DMS114 treated with DMSO at 0.1 percent for 48 hours (cell line): ENCODE measurements around the gene RMDN2.

ENCODE experiments used
- DNase-seq: peaks from one replicate; lab custom pipeline; 2025; ENCODE audit not compliant: unreplicated experiment; lab: John Stamatoyannopoulos, UW

RMDN2 gene

DNA sequence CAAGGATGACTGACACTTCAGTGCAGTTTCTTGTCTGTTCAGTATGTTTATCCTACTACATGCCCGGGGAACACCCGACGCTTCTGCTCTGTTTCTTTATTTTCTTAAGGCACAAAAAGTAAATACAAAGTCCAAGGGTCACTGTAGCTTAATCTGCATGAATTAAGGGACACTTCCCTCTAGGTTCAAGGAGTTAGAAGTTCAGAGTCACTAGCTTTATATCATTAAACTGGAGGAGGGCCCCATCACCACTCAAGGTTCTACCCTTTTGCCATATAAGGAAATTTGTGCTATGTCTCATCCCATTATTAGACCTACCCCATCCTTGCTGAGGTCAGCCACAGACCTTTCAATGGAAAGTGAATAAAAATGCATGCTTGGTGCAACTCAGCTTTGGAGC lies 27.6 kb upstream of the RMDN2 start:
- no peak for DNase-seq

DNA sequence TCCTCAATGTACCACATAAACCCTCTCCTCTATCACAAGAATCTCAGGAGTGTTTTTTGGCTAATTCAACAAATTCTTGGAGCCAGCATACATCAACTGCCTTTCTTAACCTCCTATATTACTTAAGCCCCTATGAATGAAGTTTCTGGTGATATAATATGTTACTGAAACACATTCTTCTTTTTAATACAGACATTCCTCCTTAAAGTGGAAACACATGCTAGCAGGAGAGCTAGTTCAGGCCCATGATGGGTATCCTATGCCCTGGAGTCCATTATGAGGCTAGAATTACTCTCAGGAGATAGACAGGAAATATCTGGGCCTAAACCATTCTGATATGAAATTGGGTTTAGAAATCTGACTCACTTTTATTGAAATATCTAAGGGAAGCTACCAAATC lies 26.6 kb upstream of the RMDN2 start:
- no peak for DNase-seq

DNA sequence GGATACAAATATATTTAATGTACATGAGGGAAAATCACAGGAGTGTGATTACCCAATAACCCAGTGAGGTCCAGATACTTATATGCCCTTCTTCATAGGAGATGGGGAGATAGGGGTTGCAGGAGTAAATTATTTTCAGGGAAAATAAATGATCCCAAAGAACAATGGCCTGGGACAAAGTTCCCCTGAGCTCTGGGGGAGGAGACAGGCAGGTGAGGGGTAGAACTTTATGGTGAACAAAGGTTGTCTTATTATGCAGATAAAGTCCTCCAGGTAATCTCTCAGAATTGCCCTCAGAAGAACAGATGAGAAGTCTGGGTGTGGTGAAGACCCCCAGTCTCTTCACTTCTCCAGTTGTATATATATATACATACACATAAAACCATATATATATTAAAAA lies 22.1 kb upstream of the RMDN2 start:
- no peak for DNase-seq

GRCh38 chr2:37904425-37904824 lies 20.7 kb upstream of the RMDN2 start:
- DNase-seq, result no peak

DNA sequence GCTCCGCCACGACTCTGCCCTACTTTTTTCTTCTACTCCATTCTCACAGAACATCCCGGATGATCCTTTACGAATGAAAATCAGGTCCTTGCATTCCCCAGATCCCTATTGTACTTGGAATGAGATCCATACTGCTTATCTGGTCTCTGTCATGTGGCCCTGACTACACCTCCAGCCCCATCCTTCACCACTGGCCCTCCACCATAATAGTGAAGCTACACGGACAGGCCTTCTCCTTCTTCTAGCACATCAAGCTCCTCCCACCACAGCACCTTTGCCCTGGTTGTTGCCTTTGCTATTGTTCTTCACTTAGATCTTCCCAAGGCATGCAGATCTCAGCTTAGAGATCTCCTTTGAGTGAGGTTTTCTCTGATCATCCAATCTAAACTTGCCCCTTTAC lies 20.1 kb upstream of the RMDN2 start:
- no peak for DNase-seq

DNA sequence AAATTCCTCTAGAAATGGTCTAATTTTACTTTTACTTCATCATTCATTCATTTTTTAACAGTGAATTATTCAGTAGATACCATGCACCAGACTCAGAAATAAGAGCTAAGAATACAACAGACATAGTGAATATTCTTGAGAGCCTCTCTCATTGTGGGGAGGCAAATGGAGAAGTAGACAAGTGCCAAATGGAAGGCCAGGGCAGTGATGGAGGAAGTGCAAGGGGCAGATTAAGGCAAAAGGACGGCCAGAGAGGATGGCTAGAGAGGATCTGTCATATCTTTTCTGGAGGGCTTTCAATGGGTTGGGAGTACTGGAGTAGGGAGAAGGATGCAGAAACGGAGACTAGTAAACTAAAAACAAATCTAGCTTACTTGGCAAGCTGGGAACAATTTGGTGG lies 19.0 kb upstream of the RMDN2 start:
- DNase-seq, result no peak

- DNase-seq, result no peak
These were observed 17.4 kb upstream of the RMDN2 start for GRCh38 chr2:37907501-37908225.

DNA sequence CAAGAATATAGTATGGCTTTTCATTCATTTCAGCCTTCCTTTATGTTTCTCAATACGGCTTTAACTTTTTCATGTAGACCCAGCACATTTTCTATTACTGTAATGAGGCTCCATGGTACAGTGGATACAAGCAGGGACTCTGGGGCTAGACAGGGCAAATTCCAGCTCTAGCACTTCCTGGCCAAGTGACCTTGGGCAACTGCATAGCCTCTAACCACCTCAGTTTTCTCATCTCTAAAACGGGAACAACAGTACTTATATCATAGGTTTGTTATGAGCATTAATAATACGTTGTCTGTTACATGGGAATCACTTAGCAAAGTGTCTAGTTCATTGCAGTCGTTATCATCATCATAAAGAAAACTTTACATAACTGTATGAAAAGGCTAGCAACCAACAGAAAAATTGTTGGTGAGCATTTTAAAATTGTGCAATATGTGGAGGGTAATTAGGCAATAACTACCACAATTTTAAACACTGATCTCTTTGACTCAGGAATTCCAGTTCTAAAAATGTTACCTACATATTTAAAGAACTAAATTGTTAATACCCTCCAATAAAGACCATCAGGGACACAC lies 13.7 kb upstream of the RMDN2 start:
- no peak for DNase-seq

- DNase-seq, result no peak
These were observed 13.0 kb upstream of the RMDN2 start for GRCh38 chr2:37912056-37912455.

DNA sequence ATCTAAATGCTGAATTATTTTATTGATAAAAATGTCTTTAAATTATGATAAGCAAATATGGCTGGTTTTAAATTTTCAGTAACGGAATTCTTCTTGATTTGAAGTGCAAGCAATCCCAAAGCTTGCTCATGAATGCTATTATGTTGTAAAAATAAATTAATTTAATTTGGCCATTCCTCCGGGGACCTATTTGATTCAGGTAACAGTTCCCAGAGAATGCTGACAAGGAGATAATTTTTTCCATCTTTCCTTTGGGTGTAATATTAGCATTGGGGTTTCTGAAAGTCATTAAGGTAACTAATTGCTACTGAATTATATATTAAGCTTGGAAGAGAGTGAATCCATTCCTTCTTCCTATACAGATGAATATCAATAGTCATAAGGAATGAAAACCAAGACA lies 12.5 kb upstream of the RMDN2 start:
- no peak for DNase-seq

DNA sequence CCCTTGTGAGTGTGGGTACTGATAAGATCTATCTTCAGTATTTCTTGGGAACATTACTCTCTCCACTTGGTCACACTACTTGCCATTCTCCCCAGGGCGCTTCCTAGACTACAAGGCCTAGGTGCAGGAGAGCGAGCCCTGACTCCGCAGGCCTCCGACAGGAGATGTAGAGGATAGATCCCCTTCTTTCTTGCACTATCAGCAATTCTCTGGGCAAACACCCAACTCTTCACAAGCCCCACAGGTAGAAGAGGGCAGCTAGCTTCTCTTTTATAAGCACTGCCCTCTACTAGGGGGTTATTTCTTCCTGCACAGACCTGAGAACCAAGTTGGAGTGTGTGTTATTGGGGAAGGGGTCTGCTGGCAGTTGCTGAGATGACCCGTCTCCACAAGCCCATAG lies 10.7 kb upstream of the RMDN2 start:
- no peak for DNase-seq

GRCh38 chr2:37915773-37916172 lies 9.3 kb upstream of the RMDN2 start:
- DNase-seq, result no peak

DNA sequence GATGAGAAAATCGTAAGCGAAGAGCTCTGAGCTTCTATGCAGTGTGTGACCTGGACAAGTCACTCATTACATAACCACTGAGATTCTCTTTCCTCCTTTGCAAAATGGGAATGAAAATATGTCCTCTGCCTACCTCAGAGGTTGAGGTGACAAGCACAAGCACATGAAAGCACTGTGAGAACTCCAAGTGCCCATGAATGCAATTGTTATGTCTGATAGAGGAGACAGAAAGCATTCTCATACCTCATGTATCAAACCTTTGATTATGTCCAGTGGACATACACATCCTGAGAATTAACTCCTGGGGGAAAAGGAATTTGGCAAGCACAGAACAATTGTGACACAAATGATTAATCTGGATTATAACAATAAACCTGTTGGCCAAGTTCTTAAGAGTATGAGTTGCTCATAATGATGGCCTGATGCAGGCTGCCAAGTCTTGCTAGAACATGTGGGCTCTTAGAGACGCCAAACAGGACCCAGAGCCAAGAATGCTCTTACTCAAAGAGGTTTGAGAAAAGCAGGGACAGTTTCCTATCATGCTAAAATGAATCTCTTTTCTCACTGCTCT lies 8.5 kb upstream of the RMDN2 start:
- no peak for DNase-seq

- no peak for DNase-seq
These were observed 7.5 kb upstream of the RMDN2 start for GRCh38 chr2:37917281-37918228.

- no peak for DNase-seq
These were observed 6.3 kb upstream of the RMDN2 start for GRCh38 chr2:37918742-37919186.

DNA sequence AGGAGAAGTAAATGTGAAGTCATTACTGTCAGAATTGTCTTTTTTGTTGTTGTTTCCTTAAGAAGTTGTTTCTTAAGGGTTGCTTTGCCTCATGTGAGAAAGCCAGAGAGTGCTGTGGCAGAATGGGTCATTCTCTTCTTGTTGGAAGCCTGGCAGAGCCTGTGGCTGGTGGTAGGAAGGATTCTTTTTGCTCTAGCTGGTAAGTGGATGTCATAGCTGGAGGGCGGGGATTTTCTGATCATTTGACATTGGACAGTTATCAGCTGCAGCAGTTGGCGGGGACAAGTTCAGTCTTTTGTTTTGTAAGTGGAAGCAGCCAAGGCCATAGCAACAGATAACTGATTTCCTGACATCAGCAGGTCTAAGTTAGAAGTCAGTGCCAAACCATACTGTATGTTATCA lies 5.5 kb upstream of the RMDN2 start:
- no peak for DNase-seq

GRCh38 chr2:37920570-37920969 lies 4.5 kb upstream of the RMDN2 start:
- no peak for DNase-seq

DNA sequence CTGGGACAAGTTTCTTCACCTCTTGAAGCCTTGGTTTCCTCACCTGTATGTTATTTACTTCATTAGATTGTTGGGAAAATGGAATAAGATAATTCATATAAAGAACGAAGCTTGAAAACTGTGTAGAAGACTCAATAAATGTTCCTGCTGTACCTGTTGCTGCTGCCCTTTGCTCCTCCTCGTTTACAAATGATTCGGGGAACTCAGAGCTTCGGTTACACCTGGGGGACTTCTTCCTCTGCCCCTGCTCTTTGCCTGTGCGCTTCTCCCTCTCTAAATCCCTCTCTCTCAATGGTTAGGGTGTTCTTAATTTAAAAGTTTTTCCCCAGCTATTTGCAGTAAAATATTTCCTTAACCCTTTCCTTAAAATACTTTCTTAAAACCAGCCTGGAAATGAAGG lies 3.3 kb upstream of the RMDN2 start:
- no peak for DNase-seq

- DNase-seq, result no peak
These were observed 1.6 kb upstream of the RMDN2 start for GRCh38 chr2:37923308-37924055.

DNA sequence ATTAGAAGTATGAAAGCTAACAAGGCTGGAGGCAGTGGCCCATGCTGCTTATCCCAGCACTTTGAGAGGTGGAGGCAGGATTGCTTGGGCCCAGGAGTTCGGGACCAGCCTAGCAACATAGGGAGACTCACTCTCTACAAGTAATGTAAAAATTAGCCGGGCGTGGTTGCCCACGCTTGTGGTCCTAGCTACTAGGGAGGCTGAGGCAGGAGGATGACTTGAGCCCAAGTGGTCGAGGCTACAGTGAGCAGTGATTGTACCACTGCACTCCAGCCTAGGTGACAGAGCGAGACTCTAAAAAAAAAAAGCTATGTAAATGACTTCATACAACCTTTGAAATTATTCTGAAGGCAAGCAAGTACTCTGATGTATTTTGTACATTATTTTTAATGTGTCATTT lies 1.5 kb downstream of the RMDN2 start:
- no peak for DNase-seq

GRCh38 chr2:37928377-37928776 lies 3.3 kb downstream of the RMDN2 start:
- no peak for DNase-seq
